ENCODE data around the gene UMPS. TPM values are rescaled to one million over a fixed set of nuclear protein-coding genes. Genes with fewer than 3 reads are reported as not detected.

UMPS gene

GRCh38 chr3:124793054-124793739, 62.9 kb downstream of the UMPS start:
- H3K36me3 ChIP-seq (ENCODE audit: insufficient read depth, low read length), result peaks cover 27% of the 10 kb centered on the region
- peak overlapping the region; percentile 58 for H3K9ac ChIP-seq (ENCODE audit: low read depth, low read length)
- H3K4me1 ChIP-seq (ENCODE audit: control insufficient read depth, insufficient read depth, low read length), result peaks cover 38% of the 10 kb centered on the region
- H3K9me3 ChIP-seq (replicated peaks; ENCODE audit: low read length), result no peaks in the 10 kb centered on the region
- peak overlapping the region; percentile 53 for H3K4me2 ChIP-seq (ENCODE audit: low read length)
- H3K27me3 ChIP-seq (ENCODE audit: control insufficient read depth, insufficient read depth, low read length), result no peaks in the 10 kb centered on the region
- H3K4me3 ChIP-seq (ENCODE audit: low read length), result peak overlapping the region; percentile 33

DNA sequence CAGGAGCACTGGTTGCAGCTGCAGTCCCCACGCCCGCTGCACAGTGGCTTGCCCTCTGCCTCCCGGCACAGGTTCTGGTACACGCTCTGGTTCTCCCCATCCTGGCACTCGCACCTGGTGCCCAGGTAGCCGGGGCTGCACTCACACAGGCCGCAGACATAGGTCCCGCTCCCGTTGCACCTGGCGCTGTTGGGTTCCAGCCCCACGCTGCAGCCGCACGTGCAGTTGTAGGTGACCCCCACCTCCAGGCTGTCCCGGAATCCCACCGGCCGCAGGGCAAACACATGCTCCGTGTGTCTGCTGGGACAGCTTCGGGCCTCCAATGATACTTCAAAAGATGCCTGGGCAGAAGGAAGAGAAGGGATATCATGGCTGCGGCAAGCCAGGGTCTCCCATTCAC, 66.2 kb downstream of the UMPS start:
- Histone ChIP-seq H3K36me3 (ENCODE audit: insufficient read depth, low read length) (peaks cover 36% of the 10 kb centered on the region), H3K4me3 (ENCODE audit: low read length) (no peak overlapping the region), H3K4me2 (ENCODE audit: low read length) (no peak overlapping the region), H3K9ac (ENCODE audit: low read depth, low read length) (no peak overlapping the region), H3K4me1 (ENCODE audit: control insufficient read depth, insufficient read depth, low read length) (peaks cover 36% of the 10 kb centered on the region), H3K9me3 (replicated peaks; ENCODE audit: low read length) (no peaks in the 10 kb centered on the region), H3K27me3 (ENCODE audit: control insufficient read depth, insufficient read depth, low read length) (no peaks in the 10 kb centered on the region)

DNA sequence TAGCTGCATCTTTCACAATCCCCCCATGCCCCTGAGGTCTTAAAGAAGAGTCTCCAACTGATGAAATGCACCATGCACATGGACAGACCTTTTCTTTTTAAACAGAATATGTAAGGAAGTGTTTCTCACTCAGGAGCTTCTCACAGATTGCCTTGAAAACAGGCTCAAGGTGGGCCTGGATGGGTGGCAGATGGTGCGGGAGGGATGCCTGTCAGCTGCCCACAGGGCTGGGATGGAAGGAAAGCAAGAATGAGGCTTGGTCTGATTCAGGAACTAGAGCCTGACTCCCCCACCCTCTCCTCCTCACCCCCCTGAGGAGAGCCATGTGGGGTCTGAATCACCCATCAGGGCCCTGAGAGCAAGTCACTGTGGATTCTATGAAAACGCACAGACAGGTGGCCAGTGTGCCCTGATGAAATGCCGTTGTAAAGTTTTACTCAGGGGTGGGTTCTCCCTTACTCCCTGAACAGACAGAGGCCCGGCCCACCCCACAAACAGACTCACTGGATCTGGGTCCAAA, 67.2 kb downstream of the UMPS start:
- no peak overlapping the region for H3K9ac ChIP-seq (ENCODE audit: low read depth, low read length)
- H3K4me3 ChIP-seq (ENCODE audit: low read length), result no peak overlapping the region
- H3K36me3 ChIP-seq (ENCODE audit: insufficient read depth, low read length), result peaks cover 45% of the 10 kb centered on the region
- no peaks in the 10 kb centered on the region for H3K27me3 ChIP-seq (ENCODE audit: control insufficient read depth, insufficient read depth, low read length)
- no peak overlapping the region for H3K4me2 ChIP-seq (ENCODE audit: low read length)
- no peaks in the 10 kb centered on the region for H3K9me3 ChIP-seq (replicated peaks; ENCODE audit: low read length)
- H3K4me1 ChIP-seq (ENCODE audit: control insufficient read depth, insufficient read depth, low read length), result peaks cover 25% of the 10 kb centered on the region

Small RNA genes within 50 kb of the gene (small RNA-seq; reads per million reads assigned to genes)
- gene MIR544B, result not detected
